ENCODE results near the gene CRACR2B.

CRACR2B gene

GRCh38 chr11:870127-870413 lies 42.4 kb downstream of the CRACR2B start:
- DNase-seq = no peak

DNA sequence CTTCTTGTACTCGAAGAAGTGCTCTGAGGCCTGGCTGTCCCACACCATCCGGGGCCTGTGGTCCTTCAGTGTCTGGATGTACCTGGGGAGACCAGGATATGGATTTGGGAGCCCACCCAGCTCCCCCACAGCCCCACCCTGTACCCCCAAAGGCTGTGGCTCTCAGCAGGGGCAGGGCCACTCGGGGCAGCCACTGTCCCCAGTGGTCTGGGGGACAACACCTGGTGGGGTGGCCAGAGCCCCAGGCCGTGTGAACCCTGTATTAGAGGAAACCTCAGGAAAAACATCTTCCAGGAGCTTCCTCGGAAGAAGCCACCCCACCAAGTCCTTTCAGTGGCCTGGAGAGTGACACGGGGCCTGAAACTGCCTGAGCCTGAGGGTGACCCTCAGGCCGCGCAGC lies 42.7 kb downstream of the CRACR2B start:
- DNase-seq = no peak

DNA sequence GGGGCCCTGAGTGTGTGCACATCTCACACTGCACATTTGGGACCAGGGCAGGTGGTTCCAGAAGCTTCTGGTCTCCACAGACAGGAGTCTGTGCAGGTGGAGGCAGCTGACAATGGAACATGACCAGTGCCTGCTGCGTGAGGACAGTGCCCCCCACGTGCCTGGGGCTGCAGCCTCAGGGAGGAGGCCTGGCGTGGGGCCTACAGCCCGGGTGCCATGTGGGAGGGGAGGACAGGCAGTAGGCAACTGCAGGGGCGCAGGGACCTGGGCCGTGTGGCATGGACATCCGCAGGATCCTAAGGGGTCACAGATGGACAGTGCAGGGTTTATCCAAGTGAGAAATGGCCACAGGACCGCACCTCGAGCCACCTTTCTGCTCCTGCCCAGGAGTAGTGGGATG lies 43.8 kb downstream of the CRACR2B start:
- DNase-seq = no peak

GRCh38 chr11:872799-873198 lies 45.1 kb downstream of the CRACR2B start:
- DNase-seq = no peak

DNA sequence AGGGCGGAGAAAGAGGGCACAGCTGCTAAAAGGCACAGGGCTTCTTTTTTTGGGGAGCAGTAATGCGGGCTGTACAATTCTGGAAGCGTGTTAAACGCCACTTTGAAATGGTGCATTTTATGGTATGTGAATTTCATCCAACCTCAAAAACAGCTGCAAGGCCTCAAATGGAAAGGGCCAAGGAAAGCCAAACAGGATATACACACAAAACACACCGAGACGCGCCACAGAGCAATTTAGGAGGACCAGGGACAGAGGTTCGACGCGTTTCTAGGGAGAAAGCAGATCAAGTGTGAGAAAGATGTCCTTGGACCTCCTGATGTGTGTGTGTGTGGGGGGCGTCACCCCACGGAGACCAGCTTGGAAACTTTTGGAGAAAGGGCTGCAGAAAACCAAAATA lies 46.0 kb downstream of the CRACR2B start:
- DNase-seq = no peak

DNA sequence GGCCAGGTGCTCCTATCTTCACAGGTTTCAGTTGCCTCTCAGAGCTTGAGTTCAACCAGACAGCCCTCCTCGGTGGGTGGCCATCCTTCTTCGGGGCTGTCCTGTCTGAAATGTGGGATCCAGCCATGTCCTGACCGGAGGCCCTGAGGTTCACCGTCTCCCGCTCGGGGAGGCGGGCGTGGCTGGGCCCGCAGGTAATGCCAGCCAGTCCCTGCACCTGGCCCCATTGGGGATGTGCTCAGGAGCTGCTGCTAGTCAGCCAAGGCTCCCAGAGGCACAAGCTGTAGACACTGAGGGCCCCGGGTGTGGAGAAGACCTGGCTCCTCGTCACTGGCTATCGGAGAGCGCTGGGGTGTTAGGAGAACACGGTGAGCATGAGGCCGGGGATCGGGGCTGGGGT lies 47.5 kb downstream of the CRACR2B start:
- no peak for DNase-seq

DNA sequence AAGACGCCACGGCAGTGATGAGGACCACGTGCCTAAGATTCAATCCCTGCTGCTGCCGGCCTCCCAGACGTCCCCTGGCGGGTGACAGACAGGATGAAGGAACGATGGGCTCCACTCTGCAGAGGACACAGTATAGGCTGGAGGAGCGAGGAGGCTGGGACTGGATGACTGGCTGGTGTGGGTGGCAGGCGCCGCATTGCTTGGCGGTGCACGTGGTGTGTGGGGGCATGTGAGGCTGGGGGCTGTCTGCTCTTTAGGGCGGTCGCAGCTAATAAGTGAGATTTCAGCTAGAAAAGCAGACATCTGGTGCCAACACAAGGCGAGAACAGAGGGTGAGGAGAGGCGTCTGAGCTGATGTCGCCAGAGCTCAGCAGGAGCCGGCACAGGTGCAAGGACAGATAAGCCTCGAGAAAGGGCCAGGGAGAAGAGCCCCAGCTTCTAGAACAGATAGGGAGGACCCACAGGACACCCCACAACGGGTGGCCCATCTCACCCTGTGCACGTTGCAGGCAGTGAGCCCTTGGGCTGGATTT lies 48.1 kb downstream of the CRACR2B start:
- DNase-seq = no peak

- DNase-seq = no peak
These were observed 48.8 kb downstream of the CRACR2B start for GRCh38 chr11:876545-876944.

DNA sequence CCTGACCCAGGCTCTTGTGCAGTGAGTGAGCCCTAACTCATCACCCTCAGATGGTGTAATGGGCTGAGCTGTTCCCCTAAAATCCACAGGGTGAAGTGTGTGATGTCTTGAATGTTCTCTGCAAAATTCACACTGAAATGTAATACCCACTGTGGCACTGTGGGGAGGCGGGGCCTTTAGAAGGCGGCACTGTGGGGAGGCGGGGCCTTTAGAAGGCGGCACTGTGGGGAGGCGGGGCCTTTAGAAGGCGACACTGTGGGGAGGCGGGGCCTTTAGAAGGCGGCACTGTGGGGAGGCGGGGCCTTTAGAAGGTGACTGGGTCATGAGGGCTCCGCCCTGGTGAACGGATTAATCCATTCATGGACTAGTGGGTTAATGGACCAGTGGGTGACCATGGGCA lies 49.8 kb downstream of the CRACR2B start:
- DNase-seq = no peak

DNA sequence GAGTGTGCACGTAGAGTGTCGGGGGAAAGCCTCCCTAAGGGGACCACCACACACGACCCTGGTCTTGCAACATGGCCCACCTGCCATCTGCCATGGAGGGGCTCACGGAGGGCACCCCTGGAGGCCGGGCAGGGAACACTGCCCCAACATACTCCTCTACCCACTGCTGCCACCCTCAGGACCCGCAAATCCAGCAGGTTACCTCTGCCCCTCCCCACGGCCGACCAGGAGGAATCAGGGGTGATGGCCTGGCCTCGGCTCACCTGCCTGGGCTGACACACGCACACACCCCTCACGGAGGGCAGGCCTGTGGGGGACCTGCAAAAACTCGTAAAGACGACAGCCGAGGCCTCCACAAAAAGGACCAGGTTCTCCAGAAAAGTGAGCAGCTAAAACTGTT lies 52.7 kb downstream of the CRACR2B start:
- no peak for DNase-seq

All from DMS153 (cell line).